Smooth muscle cell of the brain vasculature (primary cell): Measurements from ENCODE around the gene TTC33.
"Not testable (repeated sequence)": the region's sequence is repeated elsewhere in the genome, so short reads cannot be mapped to it uniquely, and the experiment has no call there.

ENCODE experiments used
- DNase-seq: peaks from one replicate; pipeline ENCODE4 v3.0.0-alpha.2; 2012; ENCODE audit warnings: low read depth, low spot score

The TTC33 gene

DNA sequence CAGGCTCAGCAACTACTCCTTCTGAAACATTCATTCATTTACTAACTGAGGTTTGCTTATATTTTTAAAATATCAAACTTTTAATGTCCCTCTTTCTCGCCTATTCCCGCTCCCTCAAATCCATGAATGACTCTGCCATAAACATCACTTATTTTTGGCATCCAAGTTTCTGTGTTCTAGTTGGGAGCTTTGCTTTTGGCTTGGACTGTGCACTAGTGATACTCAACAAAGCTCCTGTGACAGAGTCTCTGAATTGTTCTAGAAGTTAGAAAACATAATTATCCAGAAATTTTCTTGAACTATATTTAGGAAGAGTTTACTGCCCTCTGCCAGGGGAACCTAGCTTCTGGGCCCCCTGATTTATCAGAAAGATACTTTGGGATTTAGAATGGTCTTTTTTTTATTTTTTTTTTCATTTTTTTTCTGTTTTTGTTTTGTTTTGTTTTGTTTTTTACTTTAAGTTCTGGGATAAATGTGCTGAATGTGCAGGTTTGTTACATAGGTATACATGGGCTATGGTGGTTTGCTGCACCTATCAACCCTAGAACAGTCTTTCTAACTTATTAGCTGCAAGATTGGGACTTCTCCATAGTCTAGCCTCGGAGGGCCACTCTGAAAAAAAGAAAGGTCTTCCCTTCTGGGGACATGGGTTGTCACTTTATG lies 140.7 kb downstream of the TTC33 start:
- no peak for DNase-seq

DNA sequence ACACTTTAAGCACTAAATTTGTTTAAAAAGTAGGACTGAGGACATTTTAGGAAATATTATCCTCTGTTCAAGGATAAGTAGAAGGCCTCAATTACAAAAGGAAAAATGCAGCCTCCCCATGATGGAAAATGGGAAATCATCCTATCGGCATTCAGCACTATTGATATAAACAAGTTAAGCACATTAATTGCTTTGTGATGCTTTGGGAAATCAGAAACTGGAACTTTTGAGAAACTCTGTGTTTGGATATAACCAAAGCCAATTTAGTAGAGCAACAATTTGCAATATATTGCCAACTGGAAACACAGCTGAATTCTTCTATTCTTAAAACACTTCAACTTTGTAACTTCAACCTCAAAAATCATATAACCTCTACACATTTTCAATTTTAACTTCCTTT lies 141.3 kb downstream of the TTC33 start:
- no peak for DNase-seq

DNA sequence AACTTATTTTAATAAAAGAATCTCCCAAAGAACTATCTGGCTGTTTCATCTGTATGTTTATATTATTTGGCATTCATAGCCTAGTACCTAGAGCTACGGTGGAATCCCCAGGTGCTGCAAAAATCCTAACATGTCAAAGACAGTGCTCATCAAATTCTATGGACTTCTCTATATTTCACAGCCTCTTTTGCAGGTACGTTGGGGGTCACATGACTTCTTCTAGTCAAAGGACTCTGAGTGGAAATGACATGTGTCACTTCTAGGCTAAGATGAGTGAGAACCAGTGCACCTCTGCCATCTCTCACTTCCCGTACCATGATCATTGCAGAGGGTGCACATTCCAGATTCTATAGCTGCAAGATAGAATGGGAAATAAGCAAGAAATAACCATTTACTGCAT lies 148.6 kb downstream of the TTC33 start:
- DNase-seq: no peak

DNA sequence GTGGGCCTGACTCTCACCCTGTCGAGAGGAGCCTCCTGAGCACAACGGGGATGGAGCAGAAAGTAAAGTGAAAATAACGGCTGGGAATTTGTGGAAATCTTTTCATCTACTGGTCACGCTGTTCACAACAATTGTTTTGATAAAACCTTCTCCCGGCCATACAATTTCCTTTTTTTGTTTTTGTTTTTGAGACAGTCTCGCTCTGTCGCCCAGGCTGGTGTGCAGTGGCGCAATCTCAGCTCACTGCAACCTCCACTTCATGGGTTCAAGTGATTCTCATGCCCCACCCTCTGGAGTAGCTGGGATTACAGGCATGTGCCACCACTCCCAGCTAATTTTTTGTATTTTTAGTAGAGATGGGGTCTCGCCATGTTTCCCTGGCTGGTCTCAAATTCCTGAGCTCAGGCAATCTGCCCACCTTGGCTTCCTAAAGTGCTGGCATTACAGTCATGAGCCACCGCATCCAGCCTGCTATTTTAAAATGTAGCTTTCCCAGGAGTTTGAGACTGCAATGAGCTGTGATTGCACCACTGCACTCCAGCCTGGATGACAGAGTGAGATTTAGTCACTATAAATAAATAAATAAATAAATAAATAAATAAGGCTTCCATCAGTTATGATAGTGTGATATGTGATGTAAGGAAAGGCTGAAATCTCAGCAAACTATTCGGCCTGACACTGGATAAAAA lies 149.5 kb downstream of the TTC33 start:
- no peak for DNase-seq

DNA sequence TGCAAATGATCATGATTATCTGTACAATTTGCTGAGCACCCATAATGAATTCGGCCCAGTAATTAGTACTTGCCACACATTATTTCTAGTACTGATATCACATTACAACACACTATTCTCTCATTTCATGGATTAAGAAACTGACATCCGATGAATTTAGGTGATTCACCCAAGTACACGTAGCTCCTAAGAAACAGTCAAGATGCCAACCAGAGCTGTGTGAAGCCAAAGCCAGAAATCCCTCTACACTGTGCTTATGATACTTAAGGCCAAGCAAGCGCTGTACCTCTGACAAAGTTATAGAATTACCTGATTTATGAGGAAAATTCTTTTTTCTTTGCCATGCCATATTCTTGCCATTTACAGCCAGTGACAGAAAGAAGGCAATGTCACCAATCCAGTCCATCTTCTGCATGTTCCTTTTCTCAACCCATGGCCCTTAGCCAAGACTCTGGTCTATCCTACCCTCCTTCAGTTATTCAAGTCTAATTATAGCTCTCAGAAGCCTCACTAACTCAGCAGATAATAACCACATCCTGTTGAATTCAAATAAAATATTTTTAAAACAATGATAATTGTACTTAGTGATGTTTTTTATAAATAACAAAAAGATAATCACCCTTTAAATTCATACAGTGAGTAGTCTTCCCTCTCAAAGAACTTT lies 150.3 kb downstream of the TTC33 start:
- no peak for DNase-seq

DNA sequence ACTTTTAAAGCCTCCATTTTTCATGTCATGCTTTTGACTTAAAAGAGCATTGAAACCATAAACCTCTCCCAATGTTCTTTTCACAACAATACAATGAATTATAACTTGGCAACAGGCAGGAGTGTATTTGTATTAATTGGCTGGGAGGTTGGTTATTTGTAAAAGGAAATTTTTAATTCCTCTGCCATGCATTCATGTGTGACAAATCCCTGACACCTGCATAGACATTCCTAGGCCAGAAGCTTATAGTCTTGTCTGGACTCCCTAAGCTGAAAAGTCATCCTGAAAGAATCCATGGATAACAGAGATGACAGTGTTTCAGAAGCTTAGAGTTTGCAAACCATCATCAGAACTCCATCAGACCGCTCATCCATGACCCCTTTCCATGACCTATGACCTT lies 152.4 kb downstream of the TTC33 start:
- DNase-seq: no peak

DNA sequence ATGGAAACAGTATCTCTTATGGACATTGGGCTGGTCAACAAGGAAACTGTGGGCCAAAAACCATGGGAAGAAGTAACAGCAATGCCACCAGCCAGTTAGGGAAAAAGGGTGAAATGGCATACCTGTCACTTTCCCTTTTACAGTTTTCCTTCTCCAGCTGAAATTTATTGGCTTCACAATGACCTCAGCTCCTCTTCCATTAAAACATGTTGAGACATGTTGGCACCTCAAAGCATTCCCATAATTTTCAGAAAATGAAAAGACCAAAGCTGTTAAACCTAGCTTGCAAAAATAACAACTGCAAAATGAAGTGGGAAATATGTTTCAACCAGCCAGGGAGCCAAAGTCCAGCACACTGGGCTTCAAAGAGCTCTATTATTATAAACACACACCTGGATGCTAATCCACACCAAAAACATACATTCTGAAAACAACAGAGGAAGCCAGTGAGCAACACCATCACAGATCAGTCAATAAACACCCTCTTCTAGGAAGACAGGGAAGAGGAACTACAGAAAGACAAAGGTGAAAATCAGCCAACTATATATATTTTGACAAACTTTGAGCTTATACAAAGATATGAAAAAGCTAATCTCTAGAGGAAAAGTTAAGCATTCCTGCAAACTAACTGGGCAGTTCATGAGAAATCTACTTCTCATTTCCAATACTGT lies 154.4 kb downstream of the TTC33 start:
- no peak for DNase-seq

DNA sequence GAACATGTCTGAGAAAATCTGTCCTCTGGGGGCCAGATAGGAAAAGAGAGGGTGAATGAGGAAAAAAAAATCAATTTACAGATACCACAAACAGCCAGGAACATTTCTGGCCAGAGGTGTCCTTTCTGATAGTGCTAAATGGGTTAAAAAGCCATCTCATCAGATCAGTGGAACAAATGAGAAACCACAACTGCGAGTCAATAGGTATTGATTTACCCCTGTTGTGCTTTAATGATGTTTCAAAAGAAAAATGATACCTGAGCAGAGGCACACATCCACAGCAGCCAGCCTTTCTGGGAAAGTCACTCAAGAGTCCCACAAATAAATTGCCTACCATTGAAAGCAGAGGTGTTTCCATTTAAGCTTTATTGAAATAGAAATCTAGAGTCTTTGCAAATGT lies 155.4 kb downstream of the TTC33 start:
- DNase-seq: no peak

DNA sequence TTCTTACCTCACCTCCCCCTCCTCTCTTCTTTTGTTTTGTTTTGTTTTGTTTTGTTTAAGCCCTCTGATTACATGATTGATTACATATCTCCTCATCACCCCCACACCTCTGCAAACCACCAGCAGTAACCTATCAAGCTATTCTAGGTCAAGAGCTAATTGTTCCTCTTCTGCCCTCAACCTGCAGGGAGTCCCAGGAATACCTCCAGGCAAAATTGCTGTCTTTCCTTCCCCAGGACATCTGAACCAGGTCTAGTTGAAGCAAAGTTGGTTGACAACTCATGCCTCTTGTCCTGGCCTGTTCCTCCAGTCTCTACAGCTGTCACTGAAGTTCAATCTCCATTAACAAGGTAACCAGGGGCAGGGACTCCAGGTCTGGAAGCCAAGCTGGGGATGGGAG lies 156.1 kb downstream of the TTC33 start:
- DNase-seq: no peak

DNA sequence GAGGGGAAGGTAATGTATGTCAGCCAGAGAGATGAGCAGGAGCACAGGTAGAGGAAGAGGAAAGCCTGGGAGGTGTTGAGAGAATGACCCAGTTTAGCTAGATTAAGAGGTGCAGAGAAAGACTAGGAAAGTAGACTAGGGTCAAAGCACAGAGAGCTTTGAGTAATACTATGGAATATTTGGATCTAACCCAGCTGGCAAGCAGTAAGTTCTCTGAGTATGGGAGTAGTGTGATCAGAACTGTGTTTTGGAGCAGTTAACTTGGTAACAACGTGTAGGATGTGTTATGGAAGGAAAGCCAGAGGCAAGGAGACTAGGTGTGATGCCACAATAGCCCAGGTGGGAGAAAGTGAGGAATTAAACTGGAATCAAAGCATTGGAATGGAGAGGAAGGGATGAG lies 160.9 kb downstream of the TTC33 start:
- no peak for DNase-seq

DNA sequence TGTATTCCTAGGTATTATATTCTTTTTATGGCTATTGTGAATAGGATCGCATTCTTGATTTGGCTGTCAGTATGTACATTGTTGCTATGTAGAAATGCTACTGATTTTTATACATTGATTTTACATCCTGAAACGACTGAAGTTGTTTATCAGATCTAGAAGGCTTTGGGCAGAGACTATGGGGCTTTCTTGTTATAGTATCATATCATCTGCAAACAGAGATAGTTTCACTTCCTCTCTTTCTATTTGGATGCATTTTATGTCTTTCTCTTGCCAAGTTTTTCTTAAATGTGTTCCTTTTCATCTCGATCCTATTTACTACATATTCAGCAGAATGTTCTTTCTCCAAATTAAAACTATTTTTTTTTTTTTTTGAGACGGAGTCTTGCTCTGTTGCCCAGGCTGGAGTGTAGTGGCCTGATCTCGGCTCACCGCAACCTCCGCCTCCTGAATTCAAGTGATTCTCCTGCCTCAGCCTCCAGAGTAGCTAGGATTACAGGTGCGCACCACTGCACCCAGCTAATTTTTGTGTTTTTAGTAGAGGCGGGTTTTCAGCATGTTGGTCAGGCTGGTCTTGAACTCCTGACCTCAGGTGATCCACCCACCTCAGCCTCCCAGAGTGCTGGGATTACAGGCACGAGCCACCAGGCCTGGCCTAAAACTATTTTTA lies 163.9 kb downstream of the TTC33 start:
- DNase-seq: not testable (repeated sequence)

DNA sequence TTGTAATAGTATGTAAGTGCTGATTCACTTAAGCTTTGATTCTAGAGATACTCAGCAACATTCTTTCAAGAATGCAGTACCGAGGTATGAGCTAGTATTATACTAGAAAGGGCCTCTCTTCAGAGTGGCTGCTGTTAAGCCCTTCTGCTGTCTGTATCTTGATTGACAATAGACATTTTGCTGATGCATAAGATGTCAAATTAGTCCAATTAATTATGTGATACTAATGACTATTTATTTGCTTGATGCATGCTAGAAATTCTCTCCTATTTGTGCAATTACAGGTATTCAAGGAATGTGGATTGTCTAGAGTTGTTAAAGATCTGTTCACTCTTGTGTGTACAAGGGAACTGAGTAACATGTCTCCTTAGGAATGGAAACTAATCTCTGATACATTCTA lies 168.4 kb downstream of the TTC33 start:
- no peak for DNase-seq

DNA sequence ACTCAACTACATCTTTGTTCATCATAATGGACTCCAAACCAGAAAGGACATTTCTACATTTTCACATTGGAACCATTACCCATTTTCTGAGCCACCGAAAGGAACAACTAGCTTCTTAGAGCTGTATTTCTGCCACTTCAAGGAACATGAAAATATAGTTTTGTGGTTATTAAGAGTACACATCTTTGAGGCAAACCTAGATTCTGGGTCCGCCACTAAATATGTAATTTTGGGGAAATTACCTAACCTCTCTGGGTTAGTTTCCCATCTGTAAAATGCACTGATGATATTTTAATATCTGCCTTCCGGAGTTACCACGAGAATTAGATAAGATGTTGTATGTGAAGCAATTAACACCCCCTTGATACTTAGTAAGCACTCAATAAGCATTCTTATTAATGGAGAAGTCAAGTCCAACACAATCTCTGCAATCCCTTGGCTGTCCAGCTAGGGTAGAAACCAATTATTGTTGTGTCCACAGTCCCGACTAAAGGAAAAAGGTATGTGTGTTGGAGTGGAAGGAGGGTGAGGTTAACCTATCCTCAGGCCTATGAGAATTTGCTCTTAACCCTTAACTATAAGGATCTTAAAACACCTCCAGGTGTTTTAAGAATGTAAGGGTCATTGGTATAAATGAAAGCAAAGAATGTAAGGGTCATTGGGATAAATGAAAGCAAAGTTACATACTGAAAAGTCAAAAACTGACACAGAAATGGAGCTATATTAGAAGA lies 170.1 kb downstream of the TTC33 start:
- no peak for DNase-seq

DNA sequence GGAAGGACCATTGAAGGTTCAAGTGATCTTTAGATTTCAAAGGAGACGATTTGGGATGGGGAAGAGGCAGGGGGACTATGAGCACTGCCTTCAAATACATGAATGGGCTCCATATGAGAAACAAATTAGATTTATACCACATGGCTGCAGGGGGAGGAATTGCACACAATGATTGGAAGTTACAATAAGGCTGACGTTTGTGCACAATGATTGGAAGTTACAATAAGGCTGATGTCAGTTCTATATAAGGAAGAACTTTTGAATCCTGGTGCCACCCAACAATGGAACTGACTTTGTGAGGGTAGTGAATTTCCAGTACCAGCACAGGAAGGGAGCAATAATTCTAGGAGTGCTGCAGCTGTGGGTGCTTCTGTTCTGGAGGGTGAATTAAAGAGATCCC lies 171.7 kb downstream of the TTC33 start:
- no peak for DNase-seq

DNA sequence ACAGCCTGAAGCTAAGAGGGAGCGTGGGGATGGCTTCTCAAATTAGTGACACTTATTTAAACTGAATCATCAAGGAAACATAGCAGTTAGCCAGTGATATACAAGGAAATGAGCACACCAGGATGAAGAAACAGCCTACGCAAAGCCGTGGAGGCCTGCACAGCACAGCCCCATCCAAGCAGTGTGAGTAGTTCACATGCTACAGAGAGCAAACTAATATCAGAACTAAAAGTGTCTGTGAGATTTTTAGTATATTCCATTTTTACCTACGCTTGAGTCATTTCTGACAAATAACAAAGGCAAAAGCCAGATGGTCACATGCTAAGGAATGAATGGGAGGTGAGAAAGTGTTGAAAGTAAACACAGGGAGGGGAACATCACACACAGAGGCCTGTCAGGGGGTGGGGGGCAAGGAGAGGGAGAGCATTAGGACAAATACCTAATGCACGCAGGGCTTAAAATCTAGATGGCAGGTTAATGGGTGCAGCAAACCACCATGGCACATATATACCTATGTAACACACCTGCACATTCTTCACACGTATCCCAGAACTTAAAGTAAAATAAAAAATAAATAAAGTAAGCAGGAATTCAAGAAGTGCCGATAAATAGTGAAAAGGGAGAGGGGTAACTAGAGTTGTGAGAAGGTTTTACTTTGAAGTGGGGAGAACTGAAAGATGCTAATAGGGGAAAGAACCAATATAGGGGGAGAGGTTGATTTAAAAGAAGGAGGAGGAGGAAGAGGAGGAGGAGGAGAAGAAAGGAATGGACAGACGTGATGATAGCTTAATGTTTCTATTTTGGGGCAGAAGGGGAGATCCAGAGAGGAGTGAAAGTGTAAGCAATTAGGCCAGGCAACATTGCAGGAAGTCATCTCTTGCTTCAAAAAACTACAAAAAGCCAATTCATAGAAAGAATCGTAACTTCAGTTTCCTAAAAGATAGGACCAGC lies 177.0 kb downstream of the TTC33 start:
- DNase-seq: no peak

DNA sequence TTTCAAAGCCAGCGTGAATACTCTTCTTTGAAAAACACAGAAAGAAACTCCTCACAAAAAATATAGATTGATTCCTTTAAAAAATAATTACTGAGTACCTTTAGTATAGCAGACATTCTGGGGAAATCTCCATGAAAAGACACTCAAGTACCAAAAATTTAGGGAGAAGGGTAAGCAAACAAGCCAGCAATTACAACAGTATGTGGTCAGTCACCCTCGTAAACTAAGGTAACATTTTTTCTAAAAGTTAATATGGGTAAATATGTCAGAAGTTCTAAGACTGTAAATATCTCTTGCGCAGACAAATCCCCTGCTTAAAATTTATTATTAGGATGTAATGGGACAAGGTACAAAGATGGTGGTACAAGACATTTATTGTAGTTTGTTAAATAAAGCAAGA lies 178.0 kb downstream of the TTC33 start:
- no peak for DNase-seq

DNA sequence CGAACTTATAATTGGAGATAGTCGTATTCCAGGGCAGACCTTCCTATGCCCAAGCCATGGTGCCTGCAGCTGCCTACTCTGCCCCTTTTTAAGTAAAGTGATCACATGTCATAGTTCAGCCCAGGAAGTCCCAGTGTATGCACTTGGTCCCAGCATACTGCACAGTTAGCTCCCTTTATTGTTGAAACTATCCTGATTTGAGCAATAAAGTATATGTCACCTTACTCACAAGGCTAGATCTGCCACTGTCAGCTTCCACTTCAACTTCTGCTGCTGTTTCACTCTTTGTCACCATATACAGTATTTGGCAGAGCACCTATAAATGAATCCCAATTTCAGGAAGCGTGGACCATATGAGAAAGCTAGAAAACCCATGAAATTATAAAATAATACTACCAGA lies 179.8 kb downstream of the TTC33 start:
- DNase-seq: no peak

DNA sequence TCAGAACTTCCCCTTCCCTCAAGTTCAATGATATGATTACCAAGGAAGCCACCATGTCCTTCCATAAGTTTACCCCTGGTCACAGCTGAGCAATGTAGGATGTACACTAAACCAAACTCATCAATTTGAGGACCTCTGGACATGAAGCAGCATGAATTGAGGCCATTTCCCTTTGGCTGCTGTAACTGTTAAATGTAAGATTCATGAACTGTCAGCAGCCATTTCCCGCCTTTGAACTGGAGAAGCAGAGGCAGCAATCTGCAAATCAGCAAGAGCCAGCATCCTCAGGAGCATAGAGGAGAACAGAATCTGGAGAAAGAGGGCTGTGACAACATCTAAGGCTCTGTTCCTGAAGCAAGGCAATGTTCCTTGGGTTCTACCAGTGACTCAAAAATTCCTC lies 180.3 kb downstream of the TTC33 start:
- no peak for DNase-seq

DNA sequence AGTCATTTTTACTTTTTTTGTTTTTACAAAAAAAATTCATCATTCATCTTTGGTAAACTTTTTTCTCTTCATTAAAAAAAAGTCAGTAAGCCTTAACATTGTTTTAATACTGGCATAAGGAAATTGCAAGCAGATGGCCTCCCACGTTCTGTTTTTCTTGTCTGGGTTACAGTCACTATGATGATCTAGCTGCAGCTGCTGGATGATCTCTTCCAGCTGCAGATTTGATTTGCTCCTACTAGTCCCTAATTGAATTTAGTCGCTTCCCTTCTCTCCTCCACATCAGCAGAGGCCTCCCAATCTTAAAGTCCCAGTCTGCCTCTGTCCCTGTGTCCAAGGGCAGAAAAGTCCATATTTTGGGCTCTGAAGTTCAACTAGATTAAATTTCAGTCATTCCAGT lies 182.8 kb downstream of the TTC33 start:
- peak; percentile 58 for DNase-seq

DNA sequence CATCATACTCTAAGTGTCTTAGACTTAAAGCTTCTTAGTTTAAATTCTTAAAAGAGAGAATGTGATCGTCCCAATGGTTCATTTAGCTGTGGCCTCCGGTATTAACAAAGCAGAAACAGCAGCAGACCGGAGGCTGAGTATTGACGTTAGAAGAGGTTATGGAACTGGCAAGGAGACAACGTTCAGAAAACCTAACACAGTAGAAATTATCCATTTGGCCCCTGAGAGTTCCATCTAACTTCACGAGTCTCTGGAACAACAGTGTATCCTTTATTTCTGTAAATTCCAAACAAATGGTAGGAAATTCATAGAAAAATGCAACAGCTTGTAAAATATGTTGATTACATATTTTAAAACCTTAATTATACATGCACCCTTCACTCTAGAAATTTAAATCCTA lies 183.4 kb downstream of the TTC33 start:
- DNase-seq: no peak
